Measurements from ENCODE around the gene HAAO. TPM values are rescaled to one million over a fixed set of nuclear protein-coding genes. Genes with fewer than 3 reads are reported as not detected.
A peak's percentile ranks its signal among the peaks of the same experiment; 100 is the strongest.

Gene HAAO
- total and polyA plus RNA-seq, 2 of the 13 experiments (the other 11 are each of a cell fraction or from before 2014, with no cell fraction given), result 36.1 to 42.7 TPM

GRCh38 chr2:42794271-42795046 lies 2.1 kb upstream of the HAAO start (continued):
- TF ChIP-seq HMGXB3 (CRISPR knock-in tag; IDR thresholded peaks at IDR 0.05; ENCODE audit: borderline replicate concordance) (no peak), PPARG (CRISPR knock-in tag; conservative IDR thresholded peaks at IDR 0.05) (no peak), ZBTB3 (CRISPR knock-in tag; IDR thresholded peaks at IDR 0.05; ENCODE audit: borderline replicate concordance, low read depth) (no peak), PATZ1 (CRISPR knock-in tag; IDR thresholded peaks at IDR 0.05) (peak; percentile 47), RBAK (CRISPR knock-in tag; IDR thresholded peaks at IDR 0.05) (no peak), ZNF800 (CRISPR knock-in tag; IDR thresholded peaks at IDR 0.05) (no peak), ZNF530 (CRISPR knock-in tag; IDR thresholded peaks at IDR 0.05; ENCODE audit: low read depth) (no peak), ZNF7 (CRISPR knock-in tag; IDR thresholded peaks at IDR 0.05) (no peak), CBX2 (IDR thresholded peaks at IDR 0.05; ENCODE audit: low read depth, low read length) (no peak), CBX2 (CRISPR knock-in tag; IDR thresholded peaks at IDR 0.05; ENCODE audit: low read depth) (no peak), ZNF512 (CRISPR knock-in tag; IDR thresholded peaks at IDR 0.05) (peak; percentile 84; the same call in 1 of the 2 replicates)
- TF ChIP-seq, protein P1, sequence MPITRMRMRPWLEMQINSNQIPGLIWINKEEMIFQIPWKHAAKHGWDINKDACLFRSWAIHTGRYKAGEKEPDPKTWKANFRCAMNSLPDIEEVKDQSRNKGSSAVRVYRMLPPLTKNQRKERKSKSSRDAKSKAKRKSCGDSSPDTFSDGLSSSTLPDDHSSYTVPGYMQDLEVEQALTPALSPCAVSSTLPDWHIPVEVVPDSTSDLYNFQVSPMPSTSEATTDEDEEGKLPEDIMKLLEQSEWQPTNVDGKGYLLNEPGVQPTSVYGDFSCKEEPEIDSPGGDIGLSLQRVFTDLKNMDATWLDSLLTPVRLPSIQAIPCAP (CRISPR knock-in tag; IDR thresholded peaks at IDR 0.05; ENCODE audit: low read depth), result 0 out of 2 replicates have a peak, but pooled peaks have one; percentile 57
- TF ChIP-seq, protein P2, sequence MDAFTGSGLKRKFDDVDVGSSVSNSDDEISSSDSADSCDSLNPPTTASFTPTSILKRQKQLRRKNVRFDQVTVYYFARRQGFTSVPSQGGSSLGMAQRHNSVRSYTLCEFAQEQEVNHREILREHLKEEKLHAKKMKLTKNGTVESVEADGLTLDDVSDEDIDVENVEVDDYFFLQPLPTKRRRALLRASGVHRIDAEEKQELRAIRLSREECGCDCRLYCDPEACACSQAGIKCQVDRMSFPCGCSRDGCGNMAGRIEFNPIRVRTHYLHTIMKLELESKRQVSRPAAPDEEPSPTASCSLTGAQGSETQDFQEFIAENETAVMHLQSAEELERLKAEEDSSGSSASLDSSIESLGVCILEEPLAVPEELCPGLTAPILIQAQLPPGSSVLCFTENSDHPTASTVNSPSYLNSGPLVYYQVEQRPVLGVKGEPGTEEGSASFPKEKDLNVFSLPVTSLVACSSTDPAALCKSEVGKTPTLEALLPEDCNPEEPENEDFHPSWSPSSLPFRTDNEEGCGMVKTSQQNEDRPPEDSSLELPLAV (CRISPR knock-in tag; conservative IDR thresholded peaks at IDR 0.05; ENCODE audit: low read depth), result no peak
- TF ChIP-seq, protein P3, sequence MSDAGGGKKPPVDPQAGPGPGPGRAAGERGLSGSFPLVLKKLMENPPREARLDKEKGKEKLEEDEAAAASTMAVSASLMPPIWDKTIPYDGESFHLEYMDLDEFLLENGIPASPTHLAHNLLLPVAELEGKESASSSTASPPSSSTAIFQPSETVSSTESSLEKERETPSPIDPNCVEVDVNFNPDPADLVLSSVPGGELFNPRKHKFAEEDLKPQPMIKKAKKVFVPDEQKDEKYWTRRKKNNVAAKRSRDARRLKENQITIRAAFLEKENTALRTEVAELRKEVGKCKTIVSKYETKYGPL (CRISPR knock-in tag; IDR thresholded peaks at IDR 0.05), result no peak
